GM21619 (cell line): ENCODE measurements around the gene MEIS3.
"Not testable (repeated sequence)": the region's sequence is repeated elsewhere in the genome, so short reads cannot be mapped to it uniquely, and the experiment has no call there.

Experiments
- ATAC-seq: cut with Tn5 transposase; IDR thresholded peaks from one replicate; pipeline ENCODE4 v1.9.1; 2021; ENCODE audit not compliant: unreplicated experiment

The MEIS3 gene

DNA sequence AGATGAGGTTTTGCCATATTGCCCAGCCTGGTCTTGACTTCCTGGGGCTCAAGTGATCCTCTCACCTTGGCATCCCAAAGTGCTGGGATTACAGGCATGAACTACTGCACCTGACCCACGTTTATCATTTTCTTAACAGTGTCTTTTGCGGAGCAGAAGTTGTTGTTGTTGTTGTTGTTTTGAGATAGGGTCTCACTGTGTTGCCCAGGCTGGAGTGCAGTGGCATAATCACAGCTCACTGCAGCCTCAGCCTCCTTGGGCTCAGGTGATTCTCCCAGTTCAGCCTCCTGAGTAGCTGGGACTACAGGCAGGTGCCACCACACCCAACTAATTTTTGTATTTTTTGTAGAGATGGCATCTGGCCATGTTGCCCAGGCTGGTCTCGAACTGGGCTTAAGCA lies 31.7 kb downstream of the MEIS3 start:
- not testable (repeated sequence) for ATAC-seq

DNA sequence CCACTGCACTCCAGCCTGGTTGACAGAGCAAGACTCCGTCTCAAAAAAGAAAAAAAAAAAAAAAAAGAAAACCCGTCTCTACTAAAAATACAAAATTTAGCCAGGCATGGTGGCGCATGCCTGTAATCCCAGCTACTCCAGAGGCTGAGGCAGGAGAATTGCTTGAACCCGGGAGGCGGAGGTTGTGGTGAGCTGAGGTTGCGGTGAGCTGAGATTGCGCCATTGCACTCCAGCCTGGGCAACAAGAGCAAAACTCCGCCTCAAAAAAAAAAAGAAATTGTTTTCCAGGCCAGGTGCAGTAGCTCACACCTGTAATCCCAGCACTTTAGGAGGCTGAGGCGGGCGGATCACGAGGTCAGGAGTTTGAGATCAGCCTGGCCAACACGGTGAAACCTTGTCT lies 32.7 kb downstream of the MEIS3 start:
- ATAC-seq = not testable (repeated sequence)

DNA sequence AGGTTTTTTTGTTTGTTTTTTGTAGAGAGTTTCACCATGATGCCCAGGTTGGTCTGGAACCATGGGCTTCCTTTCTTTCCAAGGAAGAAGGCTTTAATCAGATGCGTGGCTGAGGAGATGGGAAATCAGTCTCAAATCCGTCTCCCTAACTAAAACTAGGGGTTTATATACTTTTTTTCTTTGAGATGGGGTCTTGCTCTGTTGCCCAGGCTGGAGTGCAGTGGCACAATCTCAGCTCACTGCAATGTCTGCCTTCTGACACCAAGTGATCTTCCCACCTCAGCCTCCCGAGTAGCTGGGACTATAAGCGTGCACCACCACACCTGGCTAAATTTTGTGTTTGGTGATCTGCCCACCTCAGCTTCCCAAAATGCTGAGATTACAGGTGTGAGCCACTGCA lies 34.8 kb downstream of the MEIS3 start:
- ATAC-seq = not testable (repeated sequence)

DNA sequence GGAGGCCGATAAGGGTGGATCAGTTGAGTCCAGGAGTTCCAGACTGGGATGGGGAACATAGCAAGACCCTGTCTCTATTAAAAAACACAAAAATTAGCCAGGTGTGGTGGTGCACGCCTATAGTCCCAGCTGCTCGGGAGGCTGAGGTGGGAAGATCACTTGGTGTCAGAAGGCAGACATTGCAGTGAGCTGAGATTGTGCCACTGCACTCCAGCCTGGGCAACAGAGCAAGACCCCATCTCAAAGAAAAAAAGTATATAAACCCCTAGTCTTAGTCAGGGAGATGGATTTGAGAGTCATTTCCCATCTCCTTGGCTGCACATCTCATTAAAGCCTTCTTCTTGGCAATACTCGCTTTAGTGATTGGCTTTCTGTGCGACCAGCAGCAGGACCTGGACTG lies 35.4 kb downstream of the MEIS3 start:
- not testable (repeated sequence) for ATAC-seq

DNA sequence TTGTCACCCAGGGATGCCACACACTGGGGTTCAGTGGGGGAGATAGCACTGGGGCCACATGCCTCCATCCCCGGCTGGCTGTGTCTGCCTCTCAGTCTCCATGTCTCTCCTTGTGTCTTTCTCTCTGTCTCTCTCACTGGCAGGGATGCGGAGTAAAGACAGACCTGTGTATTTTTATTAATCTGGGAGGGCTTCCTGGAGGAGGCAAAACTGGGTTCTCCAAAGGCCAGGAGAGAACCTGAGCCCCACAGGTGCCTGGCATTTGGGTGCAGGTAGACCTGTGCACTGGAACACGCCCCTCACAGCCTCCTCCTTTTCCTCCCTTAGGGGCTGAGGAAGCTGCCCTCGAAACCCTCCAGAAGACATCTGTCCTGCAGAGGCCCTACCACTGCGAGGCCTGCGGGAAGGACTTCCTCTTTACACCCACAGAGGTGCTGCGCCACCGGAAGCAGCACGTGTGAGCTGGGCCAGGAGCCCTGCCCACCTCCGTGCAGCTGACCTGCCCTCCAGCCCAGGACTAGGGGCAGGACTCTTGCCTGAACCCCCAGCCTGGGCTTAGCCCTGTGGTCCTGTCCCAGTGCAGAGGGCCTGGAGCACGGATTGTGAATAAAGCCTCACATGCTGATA lies 37.6 kb downstream of the MEIS3 start:
- no peak for ATAC-seq

DNA sequence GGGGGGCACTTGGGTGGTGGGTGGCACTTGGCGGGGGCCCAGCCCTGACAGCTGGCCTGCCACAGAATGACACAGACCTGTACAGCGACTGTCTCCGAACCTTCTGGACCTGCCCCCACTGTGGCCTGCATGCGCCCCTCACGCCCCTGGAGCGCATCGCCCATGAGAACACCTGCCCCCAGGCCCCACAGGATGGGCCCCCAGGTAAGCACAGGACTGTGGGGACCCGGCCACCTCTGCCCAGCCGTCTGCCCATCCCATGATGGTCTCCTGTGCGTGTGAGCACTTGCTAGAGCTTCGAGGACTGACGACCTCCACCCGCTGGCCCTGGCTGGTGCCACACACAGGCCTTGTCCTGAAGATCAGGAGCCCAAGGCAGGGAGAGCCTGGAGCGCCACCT lies 38.2 kb downstream of the MEIS3 start:
- no peak for ATAC-seq

DNA sequence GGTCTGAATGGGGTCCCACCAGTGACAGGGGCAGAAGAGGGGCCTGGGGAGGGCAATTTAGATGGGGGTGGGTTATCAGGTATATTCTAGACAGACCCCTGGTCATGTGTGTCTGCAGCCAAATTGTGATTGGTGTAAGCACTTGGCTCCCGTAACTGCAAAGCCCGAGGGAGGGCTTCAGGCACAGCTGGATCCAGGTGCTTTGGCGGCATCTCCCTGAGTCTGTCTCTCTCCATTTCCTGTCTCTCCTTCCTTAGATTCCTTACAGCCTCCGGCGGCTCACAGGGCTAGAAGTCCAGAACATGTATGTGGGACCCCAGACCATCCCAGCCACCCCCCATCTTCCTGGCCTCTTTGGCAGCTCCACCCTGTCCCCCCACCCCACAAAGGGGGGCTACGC lies 38.8 kb downstream of the MEIS3 start:
- ATAC-seq = no peak

DNA sequence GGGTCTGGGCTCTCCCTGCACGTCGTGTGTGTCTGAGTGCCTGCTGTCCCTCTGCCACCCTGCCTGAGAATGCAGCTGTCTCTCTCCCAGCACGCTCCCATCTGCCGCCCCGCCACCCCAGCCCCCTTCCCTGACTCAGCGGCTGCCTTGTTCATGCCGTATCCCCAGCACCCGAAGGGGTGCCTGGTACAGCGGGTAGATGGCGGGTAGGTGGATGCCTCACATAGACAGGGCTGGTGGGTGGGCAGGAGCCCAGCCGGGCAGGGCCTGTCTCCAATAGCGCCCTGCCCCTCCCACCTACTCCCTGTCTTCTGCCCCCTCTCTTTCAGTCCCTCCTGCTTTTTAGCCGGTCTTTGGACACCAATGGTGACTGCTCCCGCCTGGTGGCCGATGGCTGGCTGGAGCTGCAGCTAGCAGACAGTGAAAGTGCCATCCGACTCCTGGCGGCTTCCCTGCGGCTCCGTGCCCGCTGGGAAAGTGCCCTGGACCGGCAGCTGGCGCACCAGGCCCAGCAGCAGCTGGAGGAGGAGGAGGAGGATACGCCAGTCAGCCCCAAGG lies 39.9 kb downstream of the MEIS3 start:
- ATAC-seq = no peak

DNA sequence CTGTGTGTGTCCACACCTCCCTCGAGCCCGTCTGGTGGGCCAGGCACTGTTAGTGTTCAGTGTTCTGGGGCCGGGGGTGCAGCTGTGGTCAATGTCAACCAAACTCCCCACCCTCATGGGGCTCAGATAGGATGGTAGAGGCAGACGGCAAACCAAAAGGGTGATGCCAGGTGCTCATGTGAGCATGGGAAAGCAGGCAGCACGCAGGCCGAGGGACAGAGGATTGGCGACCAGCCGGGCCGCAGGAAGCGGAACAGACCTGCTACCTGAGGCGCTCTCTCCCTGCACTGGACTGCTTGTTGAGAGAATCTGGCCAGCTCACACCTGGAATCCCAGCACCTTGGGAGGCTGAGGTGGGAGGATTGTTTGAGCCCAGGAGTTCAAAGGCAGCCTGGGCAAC lies 41.1 kb downstream of the MEIS3 start:
- ATAC-seq = no peak

DNA sequence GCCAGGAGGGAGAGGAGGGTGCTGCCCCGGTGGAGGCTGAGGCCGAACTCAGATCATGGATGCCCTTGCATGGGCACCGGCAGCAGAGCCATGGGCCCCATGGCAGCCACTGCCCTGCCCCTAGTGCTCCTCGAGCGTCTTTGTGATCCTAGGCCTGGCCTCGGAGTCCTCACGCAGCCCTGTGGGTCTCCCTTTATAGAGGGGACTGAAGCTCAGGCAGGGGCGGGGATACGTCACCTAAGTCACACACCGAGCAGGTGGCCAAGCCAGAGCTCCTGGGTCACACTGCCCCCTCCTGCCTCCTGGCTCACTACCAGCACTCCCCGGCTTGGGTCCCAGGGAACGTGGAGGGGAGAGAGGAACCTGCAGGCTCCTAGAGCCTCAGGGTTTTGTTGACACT lies 41.5 kb downstream of the MEIS3 start:
- no peak for ATAC-seq

DNA sequence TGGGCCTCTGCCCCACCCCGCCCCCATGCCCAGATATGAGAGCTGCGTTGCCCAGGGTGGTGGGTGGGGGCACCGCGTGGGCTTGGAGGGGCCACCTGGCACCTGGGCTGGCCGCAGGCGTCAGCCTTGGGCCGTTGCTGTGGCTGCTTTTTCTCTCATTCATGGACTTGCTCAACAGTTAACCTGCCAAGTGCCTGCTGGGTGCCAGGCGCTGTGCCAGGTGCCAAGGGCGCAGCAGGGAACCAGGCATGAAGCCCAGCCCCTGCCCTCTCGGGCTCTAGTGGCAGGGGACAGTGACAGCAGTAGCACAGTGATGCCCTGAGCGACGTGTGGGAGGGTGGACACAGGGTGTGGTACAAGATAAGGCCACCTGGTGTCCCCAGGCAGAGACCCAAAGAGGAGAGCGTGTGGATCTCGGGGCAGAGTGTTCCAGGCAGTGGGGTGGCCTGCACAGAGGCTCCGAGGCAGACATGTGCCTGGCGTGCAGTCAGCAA lies 42.1 kb downstream of the MEIS3 start:
- no peak for ATAC-seq

DNA sequence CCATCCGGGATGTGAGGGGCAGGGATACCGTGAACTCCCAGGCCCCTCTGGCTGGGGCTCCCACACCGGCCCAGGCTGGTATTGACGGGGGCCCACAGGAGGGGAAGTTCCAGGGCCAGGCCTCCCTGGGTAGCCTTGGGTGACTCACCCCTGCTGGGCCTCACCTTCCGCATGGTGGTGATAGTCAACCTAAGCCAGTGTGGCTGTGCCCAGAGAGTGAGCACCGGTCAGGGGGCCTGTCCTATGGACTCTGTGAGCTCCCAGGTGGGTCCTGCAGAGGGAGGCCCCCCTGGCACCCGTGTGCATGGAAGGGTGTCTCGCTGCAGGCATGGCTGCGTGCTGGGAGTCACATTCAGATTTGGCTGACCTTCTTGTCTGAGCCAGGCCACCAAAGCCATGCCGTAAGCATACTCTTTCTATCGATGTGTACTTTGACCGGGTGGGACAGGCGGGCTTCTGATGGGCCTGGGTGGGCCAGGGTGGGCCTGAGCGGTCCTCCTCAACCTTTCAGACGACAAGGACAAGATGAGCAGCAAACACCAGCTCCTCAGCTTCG lies 42.7 kb downstream of the MEIS3 start:
- no peak for ATAC-seq

DNA sequence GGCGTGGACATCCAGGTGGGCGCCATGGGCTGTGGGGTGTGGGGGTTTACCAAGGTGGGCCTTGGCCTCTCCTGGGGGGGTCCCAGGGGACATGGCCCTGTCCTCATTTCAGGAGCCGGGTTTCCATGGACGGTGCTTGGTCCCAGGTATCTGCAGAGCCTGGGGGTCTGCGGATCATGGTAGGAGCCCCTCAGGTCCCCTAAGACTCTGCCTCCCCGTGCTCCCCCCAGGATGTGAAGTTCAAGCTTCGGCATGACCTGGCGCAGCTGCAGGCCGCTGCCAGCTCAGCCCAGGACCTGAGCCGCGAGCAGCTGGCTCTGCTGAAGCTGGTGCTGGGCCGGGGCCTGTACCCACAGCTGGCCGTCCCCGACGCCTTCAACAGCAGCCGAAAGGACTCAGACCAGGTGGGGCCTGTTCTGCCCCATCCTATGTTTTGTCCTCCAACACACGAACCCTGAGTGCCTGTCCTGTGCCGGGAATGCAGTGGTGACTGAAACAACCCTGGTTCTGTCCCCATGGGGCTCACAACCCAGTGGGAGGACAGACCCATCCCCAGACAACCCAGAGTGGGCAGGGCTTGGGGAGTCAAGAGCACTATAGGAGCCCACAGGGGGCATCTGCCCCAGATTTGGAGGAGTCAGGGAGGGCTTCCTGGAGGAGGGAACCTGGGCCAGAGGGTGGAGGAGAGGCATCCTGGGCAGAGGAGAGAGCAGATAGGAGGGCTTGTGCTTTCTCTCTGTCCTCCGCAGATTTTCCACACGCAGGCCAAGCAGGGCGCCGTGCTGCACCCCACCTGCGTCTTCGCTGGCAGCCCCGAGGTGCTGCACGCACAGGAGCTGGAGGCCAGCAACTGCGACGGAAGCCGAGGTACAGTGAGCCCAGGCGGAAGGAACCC lies 43.4 kb downstream of the MEIS3 start:
- no peak for ATAC-seq

DNA sequence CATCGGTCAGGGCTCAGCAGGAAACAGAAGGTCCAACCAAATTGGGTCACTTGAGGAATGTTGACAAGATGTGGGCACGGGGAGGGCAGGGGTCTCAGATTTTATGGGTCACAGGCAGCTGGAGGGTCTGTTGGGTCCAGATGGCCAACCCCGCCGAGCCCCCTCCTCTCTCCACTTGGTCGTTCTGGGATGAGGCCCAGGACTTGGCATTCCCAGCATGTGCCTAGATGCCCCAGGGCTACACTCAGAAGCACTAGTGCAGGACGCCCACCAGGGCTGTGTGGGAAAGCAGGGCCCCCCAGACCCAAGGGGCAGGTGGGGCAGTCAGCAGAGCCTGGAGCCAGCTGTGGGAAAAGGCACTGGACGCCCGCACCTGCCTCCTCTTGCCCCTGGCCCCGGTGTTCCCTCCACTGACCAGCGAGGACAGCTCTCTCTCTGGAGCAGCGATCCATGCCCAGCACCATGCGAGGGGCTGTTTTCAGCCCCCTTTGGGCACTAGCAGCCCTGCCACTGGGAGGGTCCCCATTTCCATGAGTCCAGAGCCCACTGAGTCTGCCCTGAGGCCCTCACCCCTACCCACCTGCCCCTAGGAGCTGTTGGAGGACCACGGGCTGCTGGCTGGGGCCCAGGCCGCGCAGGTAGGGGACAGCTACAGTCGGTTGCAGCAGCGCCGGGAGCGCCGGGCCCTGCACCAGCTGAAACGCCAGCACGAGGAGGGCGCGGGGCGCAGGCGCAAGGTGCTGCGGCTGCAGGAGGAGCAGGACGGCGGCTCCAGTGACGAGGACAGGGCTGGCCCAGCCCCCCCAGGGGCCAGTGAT lies 44.2 kb downstream of the MEIS3 start:
- no peak for ATAC-seq

DNA sequence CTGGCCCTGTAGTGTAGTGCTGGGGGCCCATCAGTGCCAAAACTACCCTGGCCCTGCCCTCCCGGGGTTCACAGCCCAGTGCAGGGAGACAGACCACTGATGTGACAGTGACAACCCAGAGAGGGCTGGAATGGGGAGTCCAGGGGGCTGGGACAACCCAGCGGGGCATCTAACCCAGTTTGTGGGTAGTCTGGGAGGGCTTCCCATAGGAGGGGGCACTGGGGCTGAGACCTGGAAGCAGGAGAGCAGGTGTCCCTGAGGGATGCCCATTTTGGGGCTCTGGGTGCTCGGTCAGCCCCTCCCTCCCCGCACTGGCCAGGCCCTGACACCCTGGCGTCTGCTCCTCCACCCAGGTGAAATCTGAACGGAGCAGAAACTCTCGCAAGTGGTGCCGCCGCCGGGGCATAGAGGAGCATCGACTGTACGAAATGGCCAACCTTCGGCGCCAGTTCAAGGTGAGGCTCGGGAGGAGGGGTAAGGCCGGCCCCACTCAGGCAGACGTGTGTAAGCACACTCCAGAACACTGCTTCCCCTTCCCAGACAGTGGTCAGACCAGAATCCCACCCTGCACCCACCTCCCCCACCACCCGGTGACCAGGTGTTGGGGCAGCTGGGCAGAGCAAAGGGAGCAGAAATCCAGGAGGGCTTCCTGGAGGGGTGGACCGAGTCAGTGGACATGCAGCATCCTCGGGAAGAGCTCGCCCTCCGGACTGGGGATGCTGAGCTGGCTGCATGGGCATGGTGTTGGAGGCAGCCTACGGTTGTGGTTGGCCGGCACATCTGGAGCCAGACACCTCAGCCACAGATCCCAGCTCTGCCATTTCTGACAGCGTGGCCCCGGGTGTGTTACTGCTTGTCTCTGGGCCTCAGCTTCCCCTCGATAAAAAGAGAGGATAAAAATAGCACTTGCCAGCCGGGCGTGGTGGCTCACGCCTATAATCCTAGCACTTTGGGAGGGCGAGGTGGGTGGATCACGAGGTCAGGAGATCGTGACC lies 45.8 kb downstream of the MEIS3 start:
- ATAC-seq = no peak

DNA sequence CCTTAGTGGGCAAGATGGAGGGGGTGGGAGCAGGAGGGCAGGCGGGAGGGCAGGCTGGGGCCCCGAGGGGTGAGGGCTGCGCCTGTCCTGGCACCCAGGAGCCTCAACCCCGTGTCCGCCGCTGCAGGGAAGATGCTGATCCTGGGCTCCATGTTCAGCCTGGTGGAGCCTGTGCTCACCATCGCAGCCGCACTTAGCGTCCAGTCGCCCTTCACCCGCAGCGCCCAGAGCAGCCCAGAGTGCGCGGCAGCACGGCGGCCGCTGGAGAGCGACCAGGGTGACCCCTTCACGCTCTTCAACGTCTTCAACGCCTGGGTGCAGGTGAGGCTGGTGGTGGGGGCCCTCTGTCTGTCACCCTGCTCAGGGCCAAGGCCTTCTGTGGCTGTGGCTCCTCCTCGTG lies 46.7 kb downstream of the MEIS3 start:
- ATAC-seq = no peak

DNA sequence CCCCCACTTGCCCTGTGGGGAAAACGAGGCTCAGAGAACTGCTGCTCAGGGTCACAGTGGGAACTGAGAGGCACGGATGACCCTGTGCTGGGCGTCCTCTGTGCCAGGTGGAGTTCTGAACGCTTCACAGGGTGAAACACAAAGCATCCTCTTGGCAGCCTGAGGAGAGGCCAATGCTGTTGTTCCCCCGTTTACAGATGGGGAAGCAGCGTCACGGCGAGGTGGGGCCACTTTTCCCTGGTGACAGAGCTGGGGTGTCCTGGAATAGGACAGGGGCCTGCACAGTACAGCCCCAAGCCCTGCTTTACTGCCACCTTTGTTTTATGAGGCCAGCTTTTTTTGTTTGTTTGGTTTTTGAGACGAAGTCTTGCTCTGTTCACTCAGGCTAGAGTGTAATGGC lies 48.1 kb downstream of the MEIS3 start:
- no peak for ATAC-seq

DNA sequence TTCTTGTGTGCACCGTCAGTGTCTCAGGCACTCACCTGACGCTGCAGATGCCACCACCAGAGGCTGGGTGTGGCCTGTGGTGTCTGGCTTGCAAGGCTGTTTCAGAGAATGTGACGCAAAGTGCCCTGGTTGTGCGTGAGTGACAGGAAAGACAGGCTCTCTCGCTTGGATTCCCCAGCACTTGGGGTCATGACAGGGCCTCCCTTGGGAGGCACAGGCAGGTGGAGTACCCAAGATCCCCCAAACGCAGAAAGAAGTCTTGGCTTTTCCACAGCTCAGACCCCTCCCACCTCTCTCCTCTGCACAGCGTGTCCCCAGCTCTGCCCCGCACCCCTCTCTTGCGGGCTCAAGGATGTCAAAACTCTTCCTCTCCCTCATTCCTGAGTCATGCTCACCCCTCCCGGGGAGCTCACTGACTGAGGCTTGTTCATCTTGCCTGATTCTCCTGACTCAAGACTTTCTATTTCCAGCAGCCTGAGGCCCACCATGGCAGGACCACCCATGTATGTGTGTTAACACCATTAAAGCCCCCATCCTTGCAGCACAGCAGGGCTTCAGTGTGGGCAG lies 49.2 kb downstream of the MEIS3 start:
- ATAC-seq = no peak

DNA sequence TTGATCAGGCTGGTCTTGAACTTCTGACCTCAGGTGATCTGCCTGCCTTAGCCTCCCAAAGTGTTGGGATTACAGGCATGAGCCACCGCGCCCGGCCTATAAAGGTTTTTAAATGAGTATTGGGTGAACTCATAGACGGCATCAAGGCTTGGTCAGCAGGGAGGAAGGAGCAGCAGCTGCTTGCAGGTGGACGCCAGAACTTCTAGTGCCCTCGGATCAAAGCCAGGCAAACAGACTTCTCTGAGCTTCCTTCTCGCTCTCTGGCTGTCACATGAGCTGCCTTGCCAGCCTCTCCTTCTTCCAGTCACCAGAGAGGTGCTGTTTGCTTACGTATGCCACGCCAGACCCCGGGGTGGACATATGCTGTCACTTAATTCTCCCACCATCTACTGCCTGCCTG lies 53.9 kb downstream of the MEIS3 start:
- ATAC-seq = not testable (repeated sequence)
